CMK (cell line): ENCODE results near the gene CHRNB2.

Experiments
- DNase-seq: peaks from one replicate; pipeline ENCODE4 v3.0.0-alpha.2; 2010; ENCODE audit warnings: low read depth

CHRNB2 gene

GRCh38 chr1:154553056-154554030 is 14.2 kb upstream of the CHRNB2 start:
- no peak for DNase-seq

- no peak for DNase-seq
These were observed 11.2 kb upstream of the CHRNB2 start for GRCh38 chr1:154556422-154556821.

GRCh38 chr1:154557248-154557938 is 10.2 kb upstream of the CHRNB2 start:
- no peak for DNase-seq

GRCh38 chr1:154557939-154558719 is 9.4 kb upstream of the CHRNB2 start, which contains the start of gene UBE2Q1:
TSS of gene UBE2Q1 (minus strand) at chr1:154558662. CDS start at chr1:154558553, 109 bp downstream.
- DNase-seq = peak; percentile 54

- peak; percentile 99 for DNase-seq
These were observed 8.7 kb upstream of the CHRNB2 start for GRCh38 chr1:154558720-154559465.

GRCh38 chr1:154559466-154560044 is 8.0 kb upstream of the CHRNB2 start:
- DNase-seq = peak; percentile 83

GRCh38 chr1:154565876-154566275 is 1.7 kb upstream of the CHRNB2 start:
- no peak for DNase-seq

GRCh38 chr1:154568157-154568815 is 708 bp downstream of the CHRNB2 start:
- no peak for DNase-seq

- no peak for DNase-seq
These were observed 3.8 kb downstream of the CHRNB2 start for GRCh38 chr1:154571244-154571963.

- DNase-seq = no peak
These were observed 4.3 kb downstream of the CHRNB2 start for GRCh38 chr1:154571964-154572288.

GRCh38 chr1:154572468-154573167 is 5.0 kb downstream of the CHRNB2 start:
- DNase-seq = no peak

GRCh38 chr1:154573168-154573510 is 5.6 kb downstream of the CHRNB2 start:
- no peak for DNase-seq

GRCh38 chr1:154574716-154575115 is 7.1 kb downstream of the CHRNB2 start:
- DNase-seq = no peak

- no peak for DNase-seq
These were observed 7.8 kb downstream of the CHRNB2 start for GRCh38 chr1:154575147-154575927.

GRCh38 chr1:154575951-154576566 is 8.5 kb downstream of the CHRNB2 start:
- no peak for DNase-seq

GRCh38 chr1:154577346-154578057 is 9.9 kb downstream of the CHRNB2 start:
- DNase-seq = no peak

GRCh38 chr1:154578058-154578418 is 10.5 kb downstream of the CHRNB2 start:
- no peak for DNase-seq

GRCh38 chr1:154579374-154579773 is 11.8 kb downstream of the CHRNB2 start:
- DNase-seq = no peak
